HepG2 (cell line): ENCODE results near the gene AFG1L.

ENCODE experiments used
- TBL1XR1 ChIP-seq: fragments of 150-350 bp; IDR thresholded peaks from 2 replicates; pipeline ENCODE4 v1.6.1; 2014; ENCODE audit warnings: borderline replicate concordance, low read length; ENCODE audit not compliant: partially characterized antibody
- ZNF232 ChIP-seq: sonication (generic); formaldehyde crosslinking; IDR thresholded peaks from 2 replicates; pipeline ENCODE4 v1.4.0; 2020; ENCODE audit warnings: missing genetic modification reagents, borderline replicate concordance
- TF ChIP-seq, protein P1 (sequence below): sonication (generic); formaldehyde crosslinking; IDR thresholded peaks from 2 replicates; pipeline ENCODE4 v1.5.0; 2020; ENCODE audit warnings: mild to moderate bottlenecking, low read depth, missing genetic modification reagents, borderline replicate concordance
- TF ChIP-seq, protein P2 (sequence below): sonication (generic); formaldehyde crosslinking; IDR thresholded peaks from 2 replicates; pipeline ENCODE4 v1.4.0; 2020; ENCODE audit warnings: missing genetic modification reagents, borderline replicate concordance
- TF ChIP-seq, protein P3 (sequence below): IDR thresholded peaks from 2 replicates; pipeline ENCODE4 v1.6.1; 2016; ENCODE audit warnings: low read depth, borderline replicate concordance
- TF ChIP-seq, protein P4 (sequence below): sonication (generic); formaldehyde crosslinking; IDR thresholded peaks from 2 replicates; pipeline ENCODE4 v1.8.0; 2022; ENCODE audit warnings: mild to moderate bottlenecking, missing genetic modification reagents

DNA sequence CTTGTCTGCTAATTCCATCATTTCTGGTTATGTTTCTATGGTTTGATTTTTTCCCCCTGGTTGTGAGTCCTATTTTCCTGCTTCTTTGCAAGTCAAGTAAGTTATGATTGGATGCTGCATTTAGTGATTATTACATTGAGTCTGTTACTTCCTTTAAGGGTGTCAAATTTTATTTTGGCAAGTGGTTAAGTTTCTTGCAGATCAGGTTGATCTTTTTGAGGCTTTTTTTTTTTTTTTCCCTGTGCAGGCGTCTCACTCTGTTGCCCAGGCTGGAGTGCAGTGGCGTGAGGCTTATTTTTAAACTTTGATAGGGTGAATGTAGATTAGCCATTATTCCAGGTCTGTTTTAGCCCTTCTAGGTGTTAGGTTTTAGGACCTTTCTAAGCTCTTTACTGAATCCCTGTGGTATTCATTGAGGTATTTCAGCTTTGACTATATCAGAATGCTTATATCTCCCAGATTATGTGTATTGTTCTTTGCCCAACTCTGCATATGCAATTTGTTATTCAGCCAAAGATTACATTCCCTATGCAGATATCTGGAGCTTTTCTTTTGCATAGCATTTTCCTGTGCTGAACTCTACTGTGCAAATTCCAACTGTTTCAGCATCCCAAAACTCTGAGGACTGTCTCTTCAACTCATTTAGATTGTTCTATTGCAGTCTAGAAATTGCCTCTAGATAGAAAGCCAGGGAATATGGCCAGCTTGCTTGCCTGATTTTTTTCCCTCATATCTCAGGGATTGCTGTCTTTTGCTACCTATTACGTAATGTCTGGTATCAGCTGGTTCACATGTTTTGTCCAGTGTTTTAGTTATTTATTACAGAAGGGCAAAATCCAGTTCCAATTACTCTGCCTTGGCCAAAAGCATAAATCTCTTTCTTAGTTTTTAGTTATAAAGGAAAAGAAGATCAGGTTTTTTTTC is 113.3 kb downstream of the AFG1L start:
- TF ChIP-seq, protein P1, sequence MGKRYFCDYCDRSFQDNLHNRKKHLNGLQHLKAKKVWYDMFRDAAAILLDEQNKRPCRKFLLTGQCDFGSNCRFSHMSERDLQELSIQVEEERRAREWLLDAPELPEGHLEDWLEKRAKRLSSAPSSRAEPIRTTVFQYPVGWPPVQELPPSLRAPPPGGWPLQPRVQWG (CRISPR knock-in tag): no peak
- no peak for TF ChIP-seq ZNF232
- TF ChIP-seq, protein P2, sequence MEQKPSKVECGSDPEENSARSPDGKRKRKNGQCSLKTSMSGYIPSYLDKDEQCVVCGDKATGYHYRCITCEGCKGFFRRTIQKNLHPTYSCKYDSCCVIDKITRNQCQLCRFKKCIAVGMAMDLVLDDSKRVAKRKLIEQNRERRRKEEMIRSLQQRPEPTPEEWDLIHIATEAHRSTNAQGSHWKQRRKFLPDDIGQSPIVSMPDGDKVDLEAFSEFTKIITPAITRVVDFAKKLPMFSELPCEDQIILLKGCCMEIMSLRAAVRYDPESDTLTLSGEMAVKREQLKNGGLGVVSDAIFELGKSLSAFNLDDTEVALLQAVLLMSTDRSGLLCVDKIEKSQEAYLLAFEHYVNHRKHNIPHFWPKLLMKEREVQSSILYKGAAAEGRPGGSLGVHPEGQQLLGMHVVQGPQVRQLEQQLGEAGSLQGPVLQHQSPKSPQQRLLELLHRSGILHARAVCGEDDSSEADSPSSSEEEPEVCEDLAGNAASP (CRISPR knock-in tag): no peak
- TF ChIP-seq, protein P3, sequence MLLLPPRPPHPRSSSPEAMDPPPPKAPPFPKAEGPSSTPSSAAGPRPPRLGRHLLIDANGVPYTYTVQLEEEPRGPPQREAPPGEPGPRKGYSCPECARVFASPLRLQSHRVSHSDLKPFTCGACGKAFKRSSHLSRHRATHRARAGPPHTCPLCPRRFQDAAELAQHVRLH (CRISPR knock-in tag): no peak
- no peak for TF ChIP-seq TBL1XR1
- TF ChIP-seq, protein P4, sequence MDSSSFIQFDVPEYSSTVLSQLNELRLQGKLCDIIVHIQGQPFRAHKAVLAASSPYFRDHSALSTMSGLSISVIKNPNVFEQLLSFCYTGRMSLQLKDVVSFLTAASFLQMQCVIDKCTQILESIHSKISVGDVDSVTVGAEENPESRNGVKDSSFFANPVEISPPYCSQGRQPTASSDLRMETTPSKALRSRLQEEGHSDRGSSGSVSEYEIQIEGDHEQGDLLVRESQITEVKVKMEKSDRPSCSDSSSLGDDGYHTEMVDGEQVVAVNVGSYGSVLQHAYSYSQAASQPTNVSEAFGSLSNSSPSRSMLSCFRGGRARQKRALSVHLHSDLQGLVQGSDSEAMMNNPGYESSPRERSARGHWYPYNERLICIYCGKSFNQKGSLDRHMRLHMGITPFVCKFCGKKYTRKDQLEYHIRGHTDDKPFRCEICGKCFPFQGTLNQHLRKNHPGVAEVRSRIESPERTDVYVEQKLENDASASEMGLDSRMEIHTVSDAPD (CRISPR knock-in tag): no peak
